Measurements from ENCODE around the gene TMEM123. TPM values are rescaled to one million over a fixed set of nuclear protein-coding genes. Genes with fewer than 3 reads are reported as not detected.
A peak's percentile ranks its signal among the peaks of the same experiment; 100 is the strongest.

TMEM123 gene
- total RNA-seq, 1 experiment from 2014 or later, result 116 TPM

GRCh38 chr11:102346748-102347461 lies 105.7 kb downstream of the TMEM123 start, which contains the start of gene BIRC2 (continued):
- TF ChIP-seq, protein P1, sequence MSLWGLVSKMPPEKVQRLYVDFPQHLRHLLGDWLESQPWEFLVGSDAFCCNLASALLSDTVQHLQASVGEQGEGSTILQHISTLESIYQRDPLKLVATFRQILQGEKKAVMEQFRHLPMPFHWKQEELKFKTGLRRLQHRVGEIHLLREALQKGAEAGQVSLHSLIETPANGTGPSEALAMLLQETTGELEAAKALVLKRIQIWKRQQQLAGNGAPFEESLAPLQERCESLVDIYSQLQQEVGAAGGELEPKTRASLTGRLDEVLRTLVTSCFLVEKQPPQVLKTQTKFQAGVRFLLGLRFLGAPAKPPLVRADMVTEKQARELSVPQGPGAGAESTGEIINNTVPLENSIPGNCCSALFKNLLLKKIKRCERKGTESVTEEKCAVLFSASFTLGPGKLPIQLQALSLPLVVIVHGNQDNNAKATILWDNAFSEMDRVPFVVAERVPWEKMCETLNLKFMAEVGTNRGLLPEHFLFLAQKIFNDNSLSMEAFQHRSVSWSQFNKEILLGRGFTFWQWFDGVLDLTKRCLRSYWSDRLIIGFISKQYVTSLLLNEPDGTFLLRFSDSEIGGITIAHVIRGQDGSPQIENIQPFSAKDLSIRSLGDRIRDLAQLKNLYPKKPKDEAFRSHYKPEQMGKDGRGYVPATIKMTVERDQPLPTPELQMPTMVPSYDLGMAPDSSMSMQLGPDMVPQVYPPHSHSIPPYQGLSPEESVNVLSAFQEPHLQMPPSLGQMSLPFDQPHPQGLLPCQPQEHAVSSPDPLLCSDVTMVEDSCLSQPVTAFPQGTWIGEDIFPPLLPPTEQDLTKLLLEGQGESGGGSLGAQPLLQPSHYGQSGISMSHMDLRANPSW (CRISPR knock-in tag; conservative IDR thresholded peaks at IDR 0.05; ENCODE audit: low read depth), result no peak
- TF ChIP-seq GTF2I (CRISPR knock-in tag; conservative IDR thresholded peaks at IDR 0.05), result no peak
- TF ChIP-seq SMAD4 (CRISPR knock-in tag; IDR thresholded peaks at IDR 0.05), result no peak
- TF ChIP-seq NR1H2 (CRISPR knock-in tag; IDR thresholded peaks at IDR 0.05), result no peak
- TF ChIP-seq, protein P2, sequence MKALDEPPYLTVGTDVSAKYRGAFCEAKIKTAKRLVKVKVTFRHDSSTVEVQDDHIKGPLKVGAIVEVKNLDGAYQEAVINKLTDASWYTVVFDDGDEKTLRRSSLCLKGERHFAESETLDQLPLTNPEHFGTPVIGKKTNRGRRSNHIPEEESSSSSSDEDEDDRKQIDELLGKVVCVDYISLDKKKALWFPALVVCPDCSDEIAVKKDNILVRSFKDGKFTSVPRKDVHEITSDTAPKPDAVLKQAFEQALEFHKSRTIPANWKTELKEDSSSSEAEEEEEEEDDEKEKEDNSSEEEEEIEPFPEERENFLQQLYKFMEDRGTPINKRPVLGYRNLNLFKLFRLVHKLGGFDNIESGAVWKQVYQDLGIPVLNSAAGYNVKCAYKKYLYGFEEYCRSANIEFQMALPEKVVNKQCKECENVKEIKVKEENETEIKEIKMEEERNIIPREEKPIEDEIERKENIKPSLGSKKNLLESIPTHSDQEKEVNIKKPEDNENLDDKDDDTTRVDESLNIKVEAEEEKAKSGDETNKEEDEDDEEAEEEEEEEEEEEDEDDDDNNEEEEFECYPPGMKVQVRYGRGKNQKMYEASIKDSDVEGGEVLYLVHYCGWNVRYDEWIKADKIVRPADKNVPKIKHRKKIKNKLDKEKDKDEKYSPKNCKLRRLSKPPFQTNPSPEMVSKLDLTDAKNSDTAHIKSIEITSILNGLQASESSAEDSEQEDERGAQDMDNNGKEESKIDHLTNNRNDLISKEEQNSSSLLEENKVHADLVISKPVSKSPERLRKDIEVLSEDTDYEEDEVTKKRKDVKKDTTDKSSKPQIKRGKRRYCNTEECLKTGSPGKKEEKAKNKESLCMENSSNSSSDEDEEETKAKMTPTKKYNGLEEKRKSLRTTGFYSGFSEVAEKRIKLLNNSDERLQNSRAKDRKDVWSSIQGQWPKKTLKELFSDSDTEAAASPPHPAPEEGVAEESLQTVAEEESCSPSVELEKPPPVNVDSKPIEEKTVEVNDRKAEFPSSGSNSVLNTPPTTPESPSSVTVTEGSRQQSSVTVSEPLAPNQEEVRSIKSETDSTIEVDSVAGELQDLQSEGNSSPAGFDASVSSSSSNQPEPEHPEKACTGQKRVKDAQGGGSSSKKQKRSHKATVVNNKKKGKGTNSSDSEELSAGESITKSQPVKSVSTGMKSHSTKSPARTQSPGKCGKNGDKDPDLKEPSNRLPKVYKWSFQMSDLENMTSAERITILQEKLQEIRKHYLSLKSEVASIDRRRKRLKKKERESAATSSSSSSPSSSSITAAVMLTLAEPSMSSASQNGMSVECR (CRISPR knock-in tag; IDR thresholded peaks at IDR 0.05; ENCODE audit: borderline replicate concordance), result peak; percentile 83; the same call in 1 of the 2 replicates
- TF ChIP-seq ZNF671 (CRISPR knock-in tag; IDR thresholded peaks at IDR 0.05), result no peak
- TF ChIP-seq NFATC4 (CRISPR knock-in tag; IDR thresholded peaks at IDR 0.05), result no peak
- 0 out of 2 replicates have a peak, but pooled peaks have one; percentile 17 for TF ChIP-seq NFYB (CRISPR knock-in tag; conservative IDR thresholded peaks at IDR 0.05; ENCODE audit: low read depth)
- TF ChIP-seq ZNF416 (CRISPR knock-in tag; IDR thresholded peaks at IDR 0.05), result peak; percentile 10; the same call in 1 of the 2 replicates
- TF ChIP-seq ZNF232 (CRISPR knock-in tag; IDR thresholded peaks at IDR 0.05), result no peak
- no peak for TF ChIP-seq CBFB (CRISPR knock-in tag; IDR thresholded peaks at IDR 0.05; ENCODE audit: low read depth)
- TF ChIP-seq KAT7 (CRISPR knock-in tag; IDR thresholded peaks at IDR 0.05; ENCODE audit: borderline replicate concordance), result 0 out of 2 replicates have a peak, but pooled peaks have one; percentile 20
- TF ChIP-seq, protein P3, sequence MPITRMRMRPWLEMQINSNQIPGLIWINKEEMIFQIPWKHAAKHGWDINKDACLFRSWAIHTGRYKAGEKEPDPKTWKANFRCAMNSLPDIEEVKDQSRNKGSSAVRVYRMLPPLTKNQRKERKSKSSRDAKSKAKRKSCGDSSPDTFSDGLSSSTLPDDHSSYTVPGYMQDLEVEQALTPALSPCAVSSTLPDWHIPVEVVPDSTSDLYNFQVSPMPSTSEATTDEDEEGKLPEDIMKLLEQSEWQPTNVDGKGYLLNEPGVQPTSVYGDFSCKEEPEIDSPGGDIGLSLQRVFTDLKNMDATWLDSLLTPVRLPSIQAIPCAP (CRISPR knock-in tag; IDR thresholded peaks at IDR 0.05), result no peak
- TF ChIP-seq PREB (CRISPR knock-in tag; IDR thresholded peaks at IDR 0.05; ENCODE audit: borderline replicate concordance), result no peak
- TF ChIP-seq ATF6 (CRISPR knock-in tag; IDR thresholded peaks at IDR 0.05), result no peak
- TF ChIP-seq CREB1 (CRISPR knock-in tag; IDR thresholded peaks at IDR 0.05), result 0 out of 2 replicates have a peak, but pooled peaks have one; percentile 13
- TF ChIP-seq FOXP4 (CRISPR knock-in tag; IDR thresholded peaks at IDR 0.05), result peak; percentile 89
- no peak for TF ChIP-seq RORB (CRISPR knock-in tag; IDR thresholded peaks at IDR 0.05)
